ENCODE data around the gene CTRB2.
"Not testable (repeated sequence)": the region's sequence is repeated elsewhere in the genome, so short reads cannot be mapped to it uniquely, and the experiment has no call there.

CTRB2 gene

DNA sequence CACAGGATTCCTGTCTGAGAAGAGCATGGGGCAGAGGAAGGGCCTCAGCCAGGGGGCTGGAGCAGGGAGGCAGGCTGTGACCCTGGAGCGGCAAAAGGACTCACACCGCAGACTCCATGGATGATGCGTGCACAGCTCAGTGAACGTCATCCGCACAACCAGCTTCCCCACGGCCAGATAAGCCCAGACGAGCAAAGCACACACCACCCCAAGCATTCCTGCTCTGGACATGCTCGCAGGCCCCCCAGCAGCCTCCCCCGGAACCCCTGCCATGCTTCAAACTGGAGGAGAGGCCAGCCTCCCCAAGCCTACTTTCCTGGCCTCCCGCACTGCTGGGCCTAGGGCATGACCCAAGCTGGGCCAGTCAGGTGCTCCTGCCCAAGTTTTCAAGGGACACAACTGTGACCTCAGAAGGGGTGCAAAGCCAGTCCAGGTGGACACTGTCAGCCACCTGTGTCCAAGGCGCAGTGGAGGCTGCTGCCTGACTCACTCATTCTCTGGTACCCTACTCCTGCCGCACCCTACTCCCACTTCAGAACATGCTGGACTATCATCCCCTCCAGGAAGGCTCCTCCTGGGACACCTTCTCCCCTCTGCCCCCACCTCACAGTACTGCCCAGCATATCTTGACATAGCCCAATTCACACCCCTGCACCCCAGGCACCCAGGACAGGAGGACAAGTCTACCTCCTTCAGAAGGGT is 39.7 kb upstream of the CTRB2 start:
- no peaks in the 10 kb centered on the region for H3K9me3 Mint-ChIP-seq
- H3K4me1 Mint-ChIP-seq (ENCODE audit: low read depth) = no peaks in the 10 kb centered on the region
- H3K36me3 Mint-ChIP-seq (ENCODE audit: low read depth) = no peaks in the 10 kb centered on the region
- H3K27ac Mint-ChIP-seq = no peak overlapping the region
- no peak for DNase-seq (ENCODE audit: low spot score)
- H3K27me3 Mint-ChIP-seq (ENCODE audit: low read depth) = peaks cover 36% of the 10 kb centered on the region
- H3K4me3 Mint-ChIP-seq = no peak overlapping the region

- Mint-ChIP-seq H3K4me3 (no peak overlapping the region), H3K27me3 (ENCODE audit: low read depth) (peaks cover 30% of the 10 kb centered on the region), H3K36me3 (ENCODE audit: low read depth) (no peaks in the 10 kb centered on the region), H3K27ac (no peak overlapping the region), H3K4me1 (ENCODE audit: low read depth) (no peaks in the 10 kb centered on the region), H3K9me3 (no peaks in the 10 kb centered on the region)
- no peak for DNase-seq (ENCODE audit: low spot score)
Measured at GRCh38 chr16:75244844-75245758, 38.1 kb upstream of the CTRB2 start.

- H3K27me3 Mint-ChIP-seq (ENCODE audit: low read depth) = peaks cover 22% of the 10 kb centered on the region
- no peaks in the 10 kb centered on the region for H3K9me3 Mint-ChIP-seq
- H3K4me3 Mint-ChIP-seq = no peak overlapping the region
- no peaks in the 10 kb centered on the region for H3K36me3 Mint-ChIP-seq (ENCODE audit: low read depth)
- no peaks in the 10 kb centered on the region for H3K4me1 Mint-ChIP-seq (ENCODE audit: low read depth)
- no peak for DNase-seq (ENCODE audit: low spot score)
- no peak overlapping the region for H3K27ac Mint-ChIP-seq
Measured at GRCh38 chr16:75244225-75244809, 37.4 kb upstream of the CTRB2 start.

GRCh38 chr16:75243667-75244224 is 36.8 kb upstream of the CTRB2 start:
- Mint-ChIP-seq H3K27me3 (ENCODE audit: low read depth) (peaks cover 21% of the 10 kb centered on the region), H3K9me3 (no peaks in the 10 kb centered on the region), H3K27ac (no peak overlapping the region), H3K4me1 (ENCODE audit: low read depth) (no peaks in the 10 kb centered on the region), H3K4me3 (no peak overlapping the region), H3K36me3 (ENCODE audit: low read depth) (no peaks in the 10 kb centered on the region)
- no peak for DNase-seq (ENCODE audit: low spot score)

GRCh38 chr16:75242436-75243078 is 35.6 kb upstream of the CTRB2 start:
- not testable (repeated sequence) for H3K27me3 Mint-ChIP-seq (ENCODE audit: low read depth); H3K9me3 Mint-ChIP-seq; H3K36me3 Mint-ChIP-seq (ENCODE audit: low read depth); DNase-seq (ENCODE audit: low spot score); H3K4me1 Mint-ChIP-seq (ENCODE audit: low read depth); H3K4me3 Mint-ChIP-seq; H3K27ac Mint-ChIP-seq

DNA sequence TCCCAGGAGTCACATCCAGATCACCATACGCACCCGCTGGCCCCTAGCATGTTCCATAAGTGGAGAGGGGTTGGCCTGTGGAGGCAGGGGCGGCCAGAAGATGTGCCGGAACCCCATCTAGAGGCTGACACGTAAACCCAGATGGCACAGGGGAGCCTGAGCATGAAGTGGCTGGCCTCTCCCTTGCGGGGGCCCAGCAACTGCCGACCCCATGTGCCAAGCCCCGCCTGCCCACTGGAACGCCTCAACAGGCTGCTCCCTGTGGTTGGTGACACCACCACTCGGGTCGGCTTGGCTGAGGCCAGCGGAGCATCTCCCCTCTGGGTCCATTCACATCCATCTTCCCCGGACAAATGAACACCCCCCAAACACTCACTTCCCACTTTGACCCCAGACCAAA is 35.0 kb upstream of the CTRB2 start:
- Mint-ChIP-seq H3K4me3 (no peak overlapping the region), H3K9me3 (no peaks in the 10 kb centered on the region), H3K4me1 (ENCODE audit: low read depth) (no peaks in the 10 kb centered on the region), H3K27me3 (ENCODE audit: low read depth) (peaks cover 7% of the 10 kb centered on the region), H3K27ac (no peak overlapping the region), H3K36me3 (ENCODE audit: low read depth) (no peaks in the 10 kb centered on the region)
- DNase-seq (ENCODE audit: low spot score) = no peak

DNA sequence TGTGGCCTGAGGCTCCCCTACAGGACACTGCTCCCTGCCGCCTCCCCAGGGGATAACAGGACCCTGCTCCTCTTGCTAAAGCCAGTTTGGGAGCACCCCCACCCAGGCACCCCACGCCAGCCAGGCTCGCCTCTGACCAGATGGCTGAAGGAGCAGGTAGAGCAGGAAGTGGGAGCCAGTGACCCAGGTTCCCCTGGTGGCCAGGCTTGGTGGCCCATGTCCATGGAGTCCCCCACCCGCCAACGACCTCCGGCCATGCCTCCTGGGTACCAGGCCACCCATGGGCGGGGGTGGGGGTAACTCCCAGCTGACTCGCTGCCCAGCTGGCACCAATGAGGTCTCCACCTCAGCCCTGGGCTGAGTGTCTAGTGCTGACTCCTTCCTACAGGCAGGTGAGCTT is 34.5 kb upstream of the CTRB2 start:
- Mint-ChIP-seq H3K4me3 (no peak overlapping the region), H3K4me1 (ENCODE audit: low read depth) (no peaks in the 10 kb centered on the region), H3K9me3 (no peaks in the 10 kb centered on the region), H3K36me3 (ENCODE audit: low read depth) (no peaks in the 10 kb centered on the region), H3K27ac (no peak overlapping the region), H3K27me3 (ENCODE audit: low read depth) (peaks cover 5% of the 10 kb centered on the region)
- no peak for DNase-seq (ENCODE audit: low spot score)

DNA sequence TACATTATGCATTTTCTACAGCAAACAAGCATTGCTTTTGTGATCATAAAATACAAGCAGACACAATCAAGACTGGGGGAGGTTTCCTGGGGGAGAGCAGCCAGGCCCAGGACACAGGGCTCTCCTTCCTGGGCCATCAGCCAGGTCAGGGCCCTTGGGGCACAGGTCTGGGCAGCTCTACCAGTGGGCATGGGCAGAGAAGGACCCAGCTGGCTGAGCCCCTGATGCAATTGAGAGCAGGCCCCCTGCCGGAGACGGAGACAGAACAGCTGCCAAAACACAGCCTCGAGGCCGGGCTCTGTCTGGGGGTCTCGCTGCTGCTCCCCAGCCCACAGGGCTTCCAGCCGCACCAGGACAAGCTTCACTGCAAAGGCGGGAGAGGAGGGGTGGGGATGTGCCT is 33.7 kb upstream of the CTRB2 start:
- H3K4me1 Mint-ChIP-seq (ENCODE audit: low read depth); H3K27ac Mint-ChIP-seq; H3K27me3 Mint-ChIP-seq (ENCODE audit: low read depth); DNase-seq (ENCODE audit: low spot score); H3K4me3 Mint-ChIP-seq; H3K9me3 Mint-ChIP-seq; H3K36me3 Mint-ChIP-seq (ENCODE audit: low read depth): not testable (repeated sequence)

DNA sequence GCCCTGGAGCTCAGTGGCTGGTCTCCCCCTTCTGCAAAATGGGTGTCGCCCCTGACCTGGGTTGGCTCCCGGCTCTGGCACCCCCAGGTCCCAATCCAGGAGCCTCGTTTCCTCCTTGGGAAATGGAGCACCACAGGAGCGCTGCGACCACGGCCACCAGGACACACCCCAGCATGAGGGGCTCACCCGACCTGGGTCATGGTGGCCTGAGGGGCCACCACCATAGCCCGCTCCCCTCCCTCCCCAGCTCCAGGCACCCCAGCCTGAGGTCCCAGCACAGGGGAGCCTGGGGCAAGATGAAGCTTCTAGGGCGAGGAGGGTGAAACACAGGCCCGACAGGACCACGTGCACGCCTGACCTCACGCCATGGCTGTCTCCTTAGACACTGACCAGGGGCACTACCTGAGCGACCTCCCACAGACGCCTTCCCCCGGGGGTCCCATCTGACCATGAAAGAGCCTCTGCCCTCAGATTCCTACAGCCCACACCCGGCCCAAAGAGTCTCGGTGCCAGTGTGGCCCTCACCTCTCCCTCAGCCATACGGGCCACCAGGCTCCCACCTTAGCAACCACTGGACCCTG is 32.7 kb upstream of the CTRB2 start:
- no peak overlapping the region for H3K4me3 Mint-ChIP-seq
- no peaks in the 10 kb centered on the region for H3K27me3 Mint-ChIP-seq (ENCODE audit: low read depth)
- H3K4me1 Mint-ChIP-seq (ENCODE audit: low read depth) = no peaks in the 10 kb centered on the region
- DNase-seq (ENCODE audit: low spot score) = no peak
- H3K9me3 Mint-ChIP-seq = no peaks in the 10 kb centered on the region
- no peaks in the 10 kb centered on the region for H3K36me3 Mint-ChIP-seq (ENCODE audit: low read depth)
- no peak overlapping the region for H3K27ac Mint-ChIP-seq

DNA sequence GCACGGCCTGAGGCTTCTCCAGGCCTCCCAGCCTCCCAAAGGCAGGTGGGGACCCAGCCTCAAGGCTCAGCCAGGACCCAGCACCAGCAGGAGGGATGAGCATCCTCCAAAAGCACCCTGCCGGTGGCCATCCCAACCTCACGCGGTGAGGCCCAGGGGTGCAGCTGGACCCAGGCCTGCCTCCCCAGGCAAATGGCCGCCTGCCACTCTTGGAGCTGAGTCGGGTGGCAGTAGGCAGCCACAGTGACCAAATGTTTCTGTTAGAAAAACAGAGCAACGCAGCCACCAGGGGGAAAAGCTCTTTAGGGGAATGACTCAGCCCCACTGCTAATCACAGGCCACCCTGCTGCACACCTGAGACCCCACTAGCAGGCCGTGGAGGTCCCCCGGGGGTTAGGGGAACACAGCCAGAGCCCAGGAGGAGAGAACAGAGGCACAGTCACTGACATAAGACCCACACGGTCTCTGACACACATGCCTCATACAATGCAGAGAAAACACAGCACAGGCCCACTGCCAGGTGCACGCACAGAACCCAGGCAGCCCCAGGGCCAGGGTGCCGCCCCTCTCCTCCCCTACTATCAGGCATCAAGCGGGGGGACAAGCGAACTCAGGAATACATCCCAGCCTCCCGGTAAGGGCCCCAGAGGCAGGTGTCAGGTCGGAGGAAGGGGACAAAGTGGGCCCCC is 32.0 kb upstream of the CTRB2 start:
- H3K27ac Mint-ChIP-seq = no peak overlapping the region
- DNase-seq (ENCODE audit: low spot score) = no peak
- no peak overlapping the region for H3K4me3 Mint-ChIP-seq
- H3K36me3 Mint-ChIP-seq (ENCODE audit: low read depth) = no peaks in the 10 kb centered on the region
- no peaks in the 10 kb centered on the region for H3K4me1 Mint-ChIP-seq (ENCODE audit: low read depth)
- H3K27me3 Mint-ChIP-seq (ENCODE audit: low read depth) = no peaks in the 10 kb centered on the region
- no peaks in the 10 kb centered on the region for H3K9me3 Mint-ChIP-seq

DNA sequence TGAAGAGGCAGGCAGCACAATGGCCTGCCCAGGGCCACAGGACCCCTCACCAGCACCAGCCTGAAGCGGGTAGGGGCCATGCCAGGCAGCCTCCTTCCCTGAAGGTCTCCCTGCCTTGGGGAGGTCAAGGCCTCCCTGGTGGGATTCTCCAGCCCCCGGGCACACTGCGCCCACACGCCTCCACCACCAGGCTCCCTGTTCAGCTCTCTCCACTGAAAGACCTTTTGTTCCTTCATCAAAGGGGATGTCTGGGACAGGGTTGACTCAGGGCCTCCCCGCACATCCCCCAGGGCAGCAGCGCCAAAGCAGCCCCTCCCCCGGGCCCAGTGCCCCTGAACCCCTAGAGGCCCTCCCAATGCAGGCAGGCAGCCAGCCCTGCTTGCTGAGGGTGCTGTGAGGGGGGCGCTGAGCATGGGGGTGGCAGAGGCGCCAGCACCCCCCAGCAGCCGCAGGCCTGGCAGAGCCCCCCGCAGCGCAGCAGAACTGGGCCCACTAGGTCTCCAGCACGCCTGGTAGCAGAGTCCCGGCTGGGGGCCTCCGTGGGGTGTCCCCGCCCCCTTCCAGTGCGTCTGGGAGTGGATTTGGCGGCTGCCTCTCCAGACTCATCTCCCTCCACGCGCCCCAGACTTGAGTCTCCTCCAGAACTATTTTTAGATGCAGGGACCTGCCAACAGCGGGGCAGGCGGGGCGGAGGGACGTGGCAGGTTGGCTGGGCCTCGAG is 31.3 kb upstream of the CTRB2 start:
- no peak overlapping the region for H3K27ac Mint-ChIP-seq
- DNase-seq (ENCODE audit: low spot score) = no peak
- H3K4me3 Mint-ChIP-seq = no peak overlapping the region
- H3K9me3 Mint-ChIP-seq = no peaks in the 10 kb centered on the region
- H3K27me3 Mint-ChIP-seq (ENCODE audit: low read depth) = no peaks in the 10 kb centered on the region
- no peaks in the 10 kb centered on the region for H3K36me3 Mint-ChIP-seq (ENCODE audit: low read depth)
- peaks cover 2% of the 10 kb centered on the region for H3K4me1 Mint-ChIP-seq (ENCODE audit: low read depth)

GRCh38 chr16:75237398-75238131 is 30.6 kb upstream of the CTRB2 start:
- H3K36me3 Mint-ChIP-seq (ENCODE audit: low read depth) = no peaks in the 10 kb centered on the region
- no peaks in the 10 kb centered on the region for H3K9me3 Mint-ChIP-seq
- DNase-seq (ENCODE audit: low spot score) = no peak
- H3K27me3 Mint-ChIP-seq (ENCODE audit: low read depth) = no peaks in the 10 kb centered on the region
- H3K4me1 Mint-ChIP-seq (ENCODE audit: low read depth) = peaks cover 2% of the 10 kb centered on the region
- H3K4me3 Mint-ChIP-seq = no peak overlapping the region
- H3K27ac Mint-ChIP-seq = no peak overlapping the region
